ENCODE data around the gene HOXA10.

The HOXA10 gene

DNA sequence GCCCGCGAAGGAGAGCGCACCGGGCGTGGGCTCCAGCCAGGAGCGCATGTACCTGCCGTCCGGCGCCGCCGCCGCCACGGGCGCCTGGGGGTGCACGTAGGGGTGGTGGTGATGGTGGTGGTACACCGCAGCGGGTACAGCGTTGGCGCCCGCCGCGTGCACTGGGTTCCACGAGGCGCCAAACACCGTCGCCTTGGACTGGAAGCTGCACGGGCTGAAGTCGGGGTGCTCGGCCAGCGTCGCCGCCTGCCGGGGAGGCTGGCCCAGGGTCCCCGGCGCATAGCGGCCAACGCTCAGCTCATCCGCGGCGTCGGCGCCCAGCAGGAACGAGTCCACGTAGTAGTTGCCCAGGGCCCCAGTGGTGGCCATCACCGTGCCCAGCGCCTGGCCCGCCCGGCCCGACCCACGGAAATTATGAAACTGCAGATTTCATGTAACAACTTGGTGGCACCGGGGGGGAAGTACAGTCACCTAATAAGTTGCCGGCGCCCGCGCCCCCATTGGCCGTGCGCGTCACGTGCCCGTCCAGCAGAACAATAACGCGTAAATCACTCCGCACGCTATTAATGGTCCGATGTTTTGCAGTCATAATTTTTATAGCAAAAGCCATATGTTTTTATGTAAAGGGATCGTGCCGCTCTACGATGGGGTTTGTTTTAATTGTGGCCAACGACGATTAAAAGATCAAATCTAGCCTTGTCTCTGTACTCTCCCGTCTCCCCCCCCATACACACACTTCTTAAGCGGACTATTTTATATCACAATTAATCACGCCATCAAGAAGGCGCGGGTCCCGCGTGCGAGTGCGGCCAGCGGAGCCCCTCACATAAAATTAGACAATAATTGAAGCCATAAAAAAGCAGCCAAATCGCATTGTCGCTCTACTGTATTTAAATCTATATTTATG, 8.8 kb downstream of the HOXA10 start, which contains the start of gene HOXA9:
TSS of gene HOXA9 (minus strand) at position 449 of the 907 bp plus-strand sequence. CDS start at position 369, 80 bp downstream.
- DNase-seq, result no peak

DNA sequence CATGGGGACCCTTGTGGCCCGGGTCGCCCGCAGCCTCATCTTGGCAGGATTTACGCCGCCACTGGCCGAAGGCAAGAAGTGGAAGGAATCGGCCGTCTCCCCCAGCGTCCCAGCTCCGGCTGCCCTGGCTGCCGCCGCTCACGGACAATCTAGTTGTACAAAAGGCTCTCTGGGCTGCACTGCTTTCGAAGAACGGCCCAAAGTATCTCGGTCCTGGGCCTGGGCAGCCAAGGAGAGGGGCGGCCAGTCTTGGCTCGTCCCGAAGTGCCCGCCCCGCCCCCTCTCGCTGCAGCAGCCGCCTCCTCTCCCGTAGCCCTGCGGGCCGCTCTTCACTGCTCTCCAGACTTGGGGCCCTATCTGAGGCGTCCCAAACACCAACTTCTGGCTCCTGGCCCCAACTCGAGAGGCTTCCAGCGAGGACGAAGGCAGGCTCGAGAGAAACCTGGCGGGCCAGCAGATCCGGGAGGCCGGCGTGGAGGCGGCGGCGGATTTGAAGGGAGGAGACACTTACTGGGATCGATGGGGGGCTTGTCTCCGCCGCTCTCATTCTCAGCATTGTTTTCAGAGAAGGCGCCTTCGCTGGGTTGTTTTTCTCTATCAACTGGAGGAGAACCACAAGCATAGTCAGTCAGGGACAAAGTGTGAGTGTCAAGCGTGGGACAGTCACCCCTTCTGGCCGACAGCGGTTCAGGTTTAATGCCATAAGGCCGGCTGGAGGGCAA, 9.6 kb downstream of the HOXA10 start:
- no peak for DNase-seq

DNA sequence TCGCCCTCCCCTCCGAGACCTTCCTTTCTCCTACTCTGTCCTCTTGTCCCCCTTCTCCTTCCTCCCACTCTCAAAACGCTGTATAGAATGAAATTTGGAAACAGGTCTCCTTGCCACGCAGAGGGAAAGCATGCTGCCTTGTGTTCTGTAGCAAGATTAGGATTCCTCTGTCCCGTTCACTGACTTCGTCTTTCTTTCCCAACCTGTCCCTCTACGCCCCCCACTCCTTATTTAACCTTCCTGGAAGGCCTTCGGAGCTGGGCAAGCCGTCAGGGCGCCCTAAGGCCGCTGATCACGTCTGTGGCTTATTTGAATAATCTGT, 10.1 kb downstream of the HOXA10 start:
- no peak for DNase-seq

DNA sequence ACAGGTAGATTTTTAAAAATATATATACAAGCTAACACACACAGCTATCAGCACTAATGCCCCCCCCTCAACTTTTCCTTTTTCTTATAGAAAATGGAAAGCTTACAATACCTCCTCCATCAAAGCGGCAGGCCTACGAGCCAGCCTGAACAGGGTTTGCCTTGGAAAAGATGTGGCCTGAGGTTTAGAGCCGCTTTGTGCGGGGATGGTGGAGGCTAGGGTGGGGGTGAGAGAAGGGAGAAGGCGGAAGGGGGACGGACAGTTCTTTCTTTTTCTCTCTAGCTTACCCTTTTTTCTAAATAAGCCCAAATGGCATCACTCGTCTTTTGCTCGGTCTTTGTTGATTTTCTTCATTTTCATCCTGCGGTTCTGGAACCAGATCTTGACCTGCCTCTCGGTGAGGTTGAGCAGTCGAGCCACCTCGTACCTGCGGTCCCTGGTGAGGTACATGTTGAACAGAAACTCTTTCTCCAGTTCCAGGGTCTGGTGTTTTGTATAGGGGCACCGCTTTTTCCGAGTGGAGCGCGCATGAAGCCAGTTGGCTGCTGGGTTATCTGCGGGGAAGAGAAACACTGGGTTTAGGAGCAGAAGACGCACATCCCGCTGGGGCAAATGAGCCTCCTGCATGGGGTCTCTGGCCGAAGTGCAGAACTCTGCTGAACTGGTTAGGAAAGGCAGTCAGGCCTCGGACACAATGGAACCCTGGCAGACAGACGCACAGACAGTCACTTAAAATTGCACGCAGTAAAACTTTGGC, 10.7 kb downstream of the HOXA10 start:
- DNase-seq, result no peak

DNA sequence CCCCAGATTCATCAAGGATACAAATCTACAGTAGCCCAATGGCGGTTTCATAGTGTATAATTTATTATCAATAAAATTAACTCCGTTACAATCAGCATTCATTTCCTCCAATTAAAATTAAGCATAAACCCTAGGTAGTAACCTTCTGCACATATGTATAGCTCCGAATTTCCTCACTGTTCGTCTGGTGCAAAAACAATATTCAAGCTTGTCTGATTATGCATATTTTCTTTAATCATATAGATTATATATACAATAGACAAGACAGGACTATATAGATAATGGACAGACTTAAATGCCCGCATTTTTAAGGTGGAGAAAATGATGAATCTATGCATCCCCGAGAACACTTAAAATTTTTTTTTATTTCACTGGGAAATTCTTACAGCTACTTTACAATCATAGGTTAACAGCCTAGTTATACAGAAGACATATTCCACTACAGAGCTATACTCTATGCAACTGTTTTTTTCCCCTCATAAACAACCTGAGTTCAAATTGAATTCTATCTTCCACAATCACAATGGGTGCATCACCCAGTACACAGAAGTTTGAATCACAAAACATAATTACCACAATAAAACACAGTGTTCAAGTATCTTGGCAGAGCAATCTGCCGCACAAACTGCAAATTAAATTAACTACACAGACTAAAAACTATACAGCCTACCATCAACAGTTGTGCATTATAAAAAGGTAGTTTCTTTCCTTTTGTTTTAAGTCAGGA, 11.4 kb downstream of the HOXA10 start:
- no peak for DNase-seq

DNA sequence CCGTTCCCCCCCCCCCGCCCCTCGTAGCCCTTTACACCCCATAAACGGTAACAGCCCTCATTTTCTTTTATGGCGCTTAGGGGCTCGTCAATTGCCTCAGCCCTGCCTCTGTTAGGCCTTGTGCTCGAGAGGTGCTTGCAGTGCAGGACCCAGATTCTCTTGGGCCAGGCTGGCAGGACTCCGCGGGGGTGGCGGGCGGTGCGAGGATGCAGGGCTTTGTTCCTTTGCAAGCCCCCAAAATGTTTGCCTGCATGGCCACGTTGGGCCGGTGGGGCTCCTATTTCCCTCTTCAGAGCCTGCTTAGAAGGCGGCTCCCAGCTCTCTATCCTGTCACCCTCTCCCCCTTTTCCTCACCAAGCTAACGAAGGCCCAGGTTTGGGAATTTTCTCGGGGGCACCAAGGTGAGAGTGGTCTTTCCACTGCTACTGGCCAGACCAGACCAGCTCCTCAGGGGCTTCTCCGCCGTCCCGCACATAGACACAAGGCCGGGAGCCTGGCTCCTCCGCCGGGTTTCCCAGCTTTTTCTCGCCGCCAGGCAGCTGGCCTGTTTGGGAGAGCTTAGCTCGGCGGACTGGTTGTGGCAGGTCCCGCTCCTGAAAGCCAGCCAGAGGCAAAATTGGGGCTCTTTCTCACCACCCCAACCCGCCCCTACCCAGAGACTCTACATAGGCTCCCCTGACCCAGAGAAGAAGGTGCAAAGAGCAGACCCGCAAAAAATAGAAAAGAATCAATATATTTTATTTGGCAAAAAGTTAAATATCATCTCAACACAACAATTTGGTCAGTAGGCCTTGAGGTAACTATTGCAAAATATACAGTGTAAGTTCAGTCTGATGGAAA, 12.2 kb downstream of the HOXA10 start:
- DNase-seq, result no peak

DNA sequence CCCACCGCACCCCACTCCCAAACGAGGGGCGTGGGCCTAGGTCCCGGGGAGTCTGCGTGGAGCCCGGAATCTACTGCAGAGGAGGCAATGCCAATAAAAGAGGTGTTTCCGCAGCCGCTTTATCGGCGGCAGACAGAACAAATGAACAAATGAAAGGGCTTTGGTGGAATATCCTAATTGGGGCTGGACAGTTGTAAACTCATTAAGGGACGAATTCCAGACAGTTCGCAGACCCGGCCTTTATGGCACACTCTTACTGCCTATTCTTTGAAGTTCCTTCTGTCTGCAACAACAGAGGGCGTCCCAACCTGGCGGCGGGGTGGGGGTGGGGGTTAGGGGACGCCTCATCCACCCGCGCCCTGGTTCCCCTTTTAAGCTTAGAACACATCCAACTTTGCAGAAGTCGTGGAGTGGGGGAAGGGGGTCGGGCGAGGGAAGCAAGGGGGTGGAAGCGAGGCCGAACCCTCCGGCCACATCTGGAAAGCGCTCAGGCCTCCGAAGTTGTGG, 12.9 kb downstream of the HOXA10 start:
- DNase-seq, result no peak

DNA sequence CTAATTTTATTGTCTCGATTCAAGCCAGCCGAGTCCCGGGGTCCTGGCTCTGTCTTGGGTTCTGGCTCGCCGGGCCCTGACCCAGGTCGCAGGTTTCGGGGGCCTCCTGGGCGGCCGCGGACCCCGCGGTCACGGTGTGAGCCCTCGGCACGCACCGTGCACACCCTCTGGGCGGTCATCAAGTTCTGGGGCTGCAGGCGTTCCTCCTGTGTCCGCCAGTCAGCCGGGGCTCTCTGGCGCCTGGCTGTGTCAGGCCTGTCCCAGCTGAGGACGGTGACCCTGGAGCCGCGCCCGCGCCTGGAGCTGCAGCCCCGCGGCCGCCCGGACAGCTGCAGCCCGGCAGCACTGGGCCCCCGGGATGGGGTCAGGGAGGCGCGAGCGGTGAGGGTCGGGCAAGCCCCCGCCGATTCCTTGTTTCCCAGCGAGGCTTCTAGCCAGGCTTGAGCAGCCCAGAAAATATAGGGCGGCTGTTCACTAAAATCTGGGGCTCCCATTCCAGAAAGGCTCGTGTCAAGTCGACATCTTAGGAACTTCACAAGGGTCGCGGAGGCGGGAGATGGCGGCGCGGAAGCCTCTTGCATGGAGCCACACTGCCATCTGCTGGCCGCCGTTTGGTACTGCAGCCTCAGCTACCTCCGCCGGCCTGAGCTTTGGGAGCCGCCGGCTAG, 13.4 kb downstream of the HOXA10 start:
- peak; percentile 89 for DNase-seq

DNA sequence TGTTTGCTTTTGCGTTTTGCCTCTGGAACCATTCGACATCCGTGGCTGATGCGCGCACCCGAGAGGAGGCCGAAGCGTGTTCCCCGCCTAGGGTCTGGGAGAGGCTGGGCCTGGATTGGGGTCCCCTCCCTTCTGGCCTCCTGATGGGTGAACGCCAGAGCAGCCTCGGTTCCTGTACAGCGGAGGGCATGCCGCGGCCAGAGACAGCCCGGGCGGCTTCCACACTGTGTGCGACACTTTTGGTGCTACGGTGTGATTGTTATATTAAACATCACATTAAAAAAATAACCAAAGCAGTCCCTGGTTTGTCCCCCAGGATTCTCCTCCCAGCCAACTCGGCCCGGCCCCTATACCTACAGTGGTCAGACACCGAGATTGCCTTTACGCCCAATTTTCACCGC, 14.0 kb downstream of the HOXA10 start:
- DNase-seq, result no peak

DNA sequence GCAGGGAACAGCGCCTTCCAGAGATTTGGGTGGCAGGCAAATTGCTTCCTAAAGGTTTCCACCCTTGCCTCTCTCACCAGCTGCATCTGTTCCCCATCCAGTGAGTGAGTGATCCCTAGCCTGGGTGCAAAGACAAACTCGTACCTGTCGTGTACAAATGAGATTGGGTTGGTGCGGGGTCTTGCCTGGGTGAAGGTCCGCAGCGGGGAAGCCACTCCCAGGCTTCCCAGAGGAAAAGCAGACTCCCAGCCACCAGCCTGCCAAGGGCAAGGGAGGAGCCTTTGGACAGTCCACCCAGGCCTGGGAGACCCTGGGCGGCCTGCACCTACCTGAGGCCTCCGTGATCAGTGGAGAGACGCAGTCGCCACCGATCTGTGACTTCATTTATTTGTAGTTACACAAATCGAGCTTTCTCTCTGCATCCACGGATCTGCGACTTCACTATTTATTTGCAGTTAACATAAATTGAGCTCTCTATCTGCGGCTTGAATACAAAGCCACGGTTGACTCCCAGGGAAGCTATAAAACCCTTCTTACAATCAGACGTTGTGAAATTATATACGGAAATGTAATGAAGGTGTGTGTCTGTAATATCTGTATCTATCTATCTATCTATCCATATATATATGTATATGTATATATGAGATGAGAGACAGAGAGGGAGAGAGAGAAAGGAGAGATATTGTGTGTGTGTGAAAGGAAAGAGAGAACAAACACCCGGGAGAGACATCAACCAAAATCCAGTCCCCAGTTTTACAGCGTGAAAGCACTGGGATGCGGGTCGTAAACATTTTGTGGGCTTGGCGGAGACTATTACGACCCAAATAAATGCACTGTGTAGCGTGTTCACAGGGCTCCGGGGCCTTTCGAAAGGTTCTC, 14.6 kb downstream of the HOXA10 start:
- no peak for DNase-seq

DNA sequence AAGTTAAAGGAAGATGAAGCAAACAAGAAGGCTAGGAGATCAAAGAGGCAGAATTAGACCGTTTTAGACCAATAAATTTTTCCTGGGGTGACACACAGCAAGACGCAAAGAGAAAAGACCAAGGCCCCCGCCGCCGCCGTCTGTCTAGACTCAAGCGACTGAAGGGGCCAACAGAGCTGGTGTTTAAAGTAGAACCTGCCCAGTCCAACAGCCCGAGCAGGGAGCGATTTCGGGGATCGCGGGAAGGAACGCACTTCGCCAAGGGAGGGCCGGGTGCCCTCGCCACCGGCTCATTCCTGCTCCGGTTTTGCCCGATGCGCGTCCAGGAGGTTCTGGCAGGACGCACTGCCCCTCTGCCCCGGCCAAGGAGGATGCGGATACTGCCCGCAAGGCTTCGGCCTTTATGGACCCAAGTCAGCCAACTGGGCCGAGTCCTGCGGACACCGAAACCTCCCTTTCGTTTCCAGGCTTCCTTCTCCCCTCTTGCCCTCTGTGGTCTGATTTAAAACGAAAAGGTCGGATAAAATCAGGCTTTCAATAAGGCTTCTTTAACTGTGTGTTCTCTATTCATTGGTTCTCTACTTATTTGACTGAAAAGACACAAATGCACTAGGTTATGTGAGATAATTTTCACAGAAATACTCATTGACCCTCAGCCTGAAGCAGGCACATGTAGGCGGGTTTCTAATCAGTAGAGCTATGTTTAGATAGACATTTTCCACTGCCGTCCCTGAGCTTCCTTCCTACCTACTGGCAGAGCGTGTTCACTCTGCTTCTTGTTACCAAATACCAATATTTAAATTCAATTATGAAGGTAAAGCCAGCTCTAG, 15.5 kb downstream of the HOXA10 start:
- no peak for DNase-seq

DNA sequence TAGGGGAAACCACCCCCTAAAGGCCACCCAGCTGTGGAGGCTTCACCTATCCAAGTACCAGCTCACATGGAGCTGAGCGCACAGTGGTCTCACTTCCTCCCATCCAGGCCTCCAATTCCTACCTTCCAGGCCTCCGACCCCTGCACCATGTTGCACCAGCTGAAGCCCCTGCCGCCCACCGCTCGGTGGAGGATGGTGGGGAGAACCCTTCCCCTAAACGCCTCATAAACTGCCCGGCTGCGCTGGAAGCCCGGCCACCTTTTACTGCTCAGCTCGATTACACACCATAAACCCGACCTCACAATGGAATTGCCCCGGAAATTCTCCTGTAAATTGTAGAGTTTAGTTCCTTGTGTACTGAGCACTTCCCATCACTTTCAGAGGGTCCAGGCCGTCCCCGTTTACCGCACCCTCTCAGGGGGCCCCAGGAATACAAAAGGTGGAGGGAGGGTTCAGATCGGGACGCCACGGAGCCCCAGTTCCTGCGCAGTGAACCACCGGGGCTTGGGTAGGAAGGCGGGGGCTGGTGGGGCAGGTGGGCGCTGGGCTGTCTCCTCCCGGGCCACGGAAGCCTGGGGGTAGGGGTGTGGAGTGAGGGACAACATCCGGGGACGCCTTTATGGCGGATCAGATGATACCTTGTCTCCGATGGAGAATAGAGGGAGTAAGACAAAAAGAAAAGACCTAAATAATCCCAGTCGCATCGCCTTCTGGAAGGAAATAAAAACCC, 16.3 kb downstream of the HOXA10 start:
- no peak for DNase-seq

DNA sequence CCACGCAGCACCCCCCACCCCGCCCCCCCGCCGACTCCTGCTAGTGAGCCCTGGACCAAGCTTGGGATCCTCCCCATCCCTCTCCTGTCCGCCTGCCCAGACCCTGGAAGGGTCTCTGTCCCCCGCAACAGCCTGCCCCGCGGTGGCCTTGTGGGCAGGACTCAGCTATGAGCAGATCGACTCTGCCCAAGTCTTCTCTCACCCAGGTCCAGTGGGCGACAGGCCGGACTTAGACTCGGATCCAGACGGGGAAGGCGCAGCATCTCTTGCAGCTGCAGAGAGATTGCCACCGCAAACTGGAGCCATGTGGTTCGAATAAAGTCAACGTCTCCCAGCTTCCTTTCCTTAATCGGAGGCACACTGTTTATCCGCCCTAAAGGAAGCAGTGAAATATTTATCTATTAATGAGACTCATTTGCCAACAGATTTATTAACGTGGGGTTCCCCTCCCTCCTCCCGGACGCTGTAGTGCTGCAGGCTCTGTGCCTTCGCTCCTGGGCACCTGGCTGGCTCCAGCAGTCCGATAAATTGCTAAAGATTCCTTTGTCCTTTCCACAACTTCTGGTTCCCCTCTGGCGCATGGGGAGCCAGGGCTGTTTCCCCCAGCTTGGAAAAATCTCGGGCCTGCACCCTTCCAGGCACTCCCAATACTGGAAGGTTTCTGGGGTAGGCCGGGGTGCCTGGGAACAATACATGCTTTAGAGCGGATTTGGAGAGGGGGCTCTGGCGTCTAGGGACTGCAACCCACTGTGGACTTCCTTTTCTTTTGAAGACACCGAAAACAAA, 17.0 kb downstream of the HOXA10 start:
- DNase-seq, result no peak

DNA sequence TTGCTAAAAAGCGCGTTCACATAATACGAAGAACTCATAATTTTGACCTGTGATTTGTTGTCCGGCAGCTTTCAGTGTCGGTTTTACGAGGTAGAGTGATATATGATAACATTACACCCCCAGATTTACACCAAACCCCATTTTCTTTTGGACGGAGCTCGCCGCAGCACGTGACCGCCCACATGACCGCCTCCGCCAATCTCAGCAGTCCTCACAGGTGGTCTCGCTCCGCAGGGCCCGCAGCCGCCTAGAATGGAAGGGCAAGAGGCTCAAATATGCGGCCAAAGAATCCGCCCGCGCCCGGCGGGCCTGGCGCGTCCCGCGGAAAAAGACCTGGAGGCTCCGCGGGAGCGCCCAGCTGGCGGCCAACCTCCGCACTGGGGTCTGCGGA, 17.6 kb downstream of the HOXA10 start, which contains the start of gene HOXA7:
TSS of gene HOXA7 (minus strand) at position 168 of the 391 bp plus-strand sequence. CDS start at position 38, 130 bp downstream.
- DNase-seq, result no peak

DNA sequence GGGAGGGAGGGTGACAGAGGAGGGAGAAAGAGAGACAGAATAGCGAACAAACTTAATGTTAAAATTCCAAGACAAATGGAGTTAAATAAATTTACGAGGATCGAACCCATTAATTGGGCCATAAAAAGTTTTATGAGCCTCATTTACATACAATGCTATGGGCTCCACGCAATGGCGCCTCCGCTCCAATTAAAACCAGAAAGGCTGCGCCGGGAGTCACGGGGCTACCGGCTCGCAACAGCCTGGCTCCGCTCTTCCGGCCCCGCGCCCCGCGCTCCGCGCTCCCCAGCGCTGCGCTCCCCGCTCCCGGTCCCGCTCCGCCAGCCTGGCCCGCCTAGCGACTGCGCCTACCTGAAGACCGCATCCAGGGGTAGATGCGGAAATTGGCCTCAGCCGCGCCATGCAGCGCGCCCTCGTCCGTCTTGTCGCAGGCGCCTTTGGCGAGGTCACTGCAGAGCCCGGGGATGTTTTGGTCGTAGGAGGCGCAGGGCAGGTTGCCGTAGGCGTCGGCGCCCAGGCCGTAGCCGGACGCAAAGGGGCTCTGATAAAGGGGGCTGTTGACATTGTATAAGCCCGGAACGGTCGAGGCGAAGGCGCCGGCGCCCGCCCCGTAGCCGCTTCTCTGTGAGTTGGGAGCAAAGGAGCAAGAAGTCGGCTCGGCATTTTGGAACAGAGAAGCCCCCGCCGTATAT, 18.2 kb downstream of the HOXA10 start:
- no peak for DNase-seq

Data from stimulated activated CD4-positive, alpha-beta T cell treated with anti-CD3 and anti-CD28 coated beads, Interleukin-4, amount 100 ng/mL, for 1 hour (primary cell).